Gastrocnemius medialis (tissue), 4 donors: Measurements from ENCODE around the gene C15orf62.

Experiments used
- POLR2A ChIP-seq, 2 donors: fragments of 450-650 bp; IDR thresholded peaks; one replicate each; pipeline ENCODE4 v1.6.1; 2017; ENCODE audit warnings: antibody characterized with exemption in 2 of 2, mild to moderate bottlenecking in 2 of 2, moderate library complexity in 2 of 2
- TF ChIP-seq, protein P1 (sequence below), 5 experiments: fragments of 450-650 bp in 3 of 5; fragments of 200-600 bp in 2 of 5; sonication (generic) in 2 of 5; IDR thresholded peaks in 4 of 5; conservative IDR thresholded peaks in 1 of 5; 1 replicate in 4 of 5; 2 replicates in 1 of 5; pipeline ENCODE4 v1.5.1; 2016 to 2019; ENCODE audit warnings: antibody characterized with exemption in 5 of 5, mild to moderate bottlenecking in 3 of 5, moderate library complexity in 3 of 5

DNA sequence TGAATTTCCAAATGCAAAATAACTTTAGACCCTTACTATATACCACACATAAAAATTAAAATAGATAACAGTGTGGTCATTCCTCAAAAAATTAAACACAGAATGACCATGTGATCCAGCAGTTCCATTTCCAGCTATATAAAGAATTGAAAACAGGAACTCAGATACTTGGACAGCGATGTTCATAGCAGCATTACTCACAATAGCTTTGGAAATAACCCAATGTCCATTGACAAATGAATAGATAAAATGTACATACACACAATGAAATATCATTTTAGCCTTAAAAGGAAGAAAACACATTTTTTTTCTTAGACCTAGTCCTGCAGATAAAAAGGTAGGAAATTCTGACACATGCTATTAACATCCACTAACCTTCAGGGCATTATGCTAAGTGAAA, 48.1 kb upstream of the C15orf62 start:
- TF ChIP-seq, protein P1, sequence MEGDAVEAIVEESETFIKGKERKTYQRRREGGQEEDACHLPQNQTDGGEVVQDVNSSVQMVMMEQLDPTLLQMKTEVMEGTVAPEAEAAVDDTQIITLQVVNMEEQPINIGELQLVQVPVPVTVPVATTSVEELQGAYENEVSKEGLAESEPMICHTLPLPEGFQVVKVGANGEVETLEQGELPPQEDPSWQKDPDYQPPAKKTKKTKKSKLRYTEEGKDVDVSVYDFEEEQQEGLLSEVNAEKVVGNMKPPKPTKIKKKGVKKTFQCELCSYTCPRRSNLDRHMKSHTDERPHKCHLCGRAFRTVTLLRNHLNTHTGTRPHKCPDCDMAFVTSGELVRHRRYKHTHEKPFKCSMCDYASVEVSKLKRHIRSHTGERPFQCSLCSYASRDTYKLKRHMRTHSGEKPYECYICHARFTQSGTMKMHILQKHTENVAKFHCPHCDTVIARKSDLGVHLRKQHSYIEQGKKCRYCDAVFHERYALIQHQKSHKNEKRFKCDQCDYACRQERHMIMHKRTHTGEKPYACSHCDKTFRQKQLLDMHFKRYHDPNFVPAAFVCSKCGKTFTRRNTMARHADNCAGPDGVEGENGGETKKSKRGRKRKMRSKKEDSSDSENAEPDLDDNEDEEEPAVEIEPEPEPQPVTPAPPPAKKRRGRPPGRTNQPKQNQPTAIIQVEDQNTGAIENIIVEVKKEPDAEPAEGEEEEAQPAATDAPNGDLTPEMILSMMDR (IDR thresholded peaks at IDR 0.05 in 4 of 5, conservative IDR thresholded peaks at IDR 0.05 in 1 of 5) = no peak
- TF ChIP-seq POLR2A (IDR thresholded peaks at IDR 0.05) = no peak
